Osteoblast (primary cell): ENCODE measurements around the gene XPOT. TPM values are rescaled to one million over a fixed set of nuclear protein-coding genes. Genes with fewer than 3 reads are reported as not detected.

Source experiments
- DNase-seq: peaks from one replicate; pipeline ENCODE4 v3.0.0; 2011; ENCODE audit warnings: low spot score, mixed read lengths; ENCODE audit not compliant: insufficient read length; ENCODE audit errors: missing footprints
- H2AFZ ChIP-seq: 2 replicates; pipeline ENCODE4 v1.6.0; 2011; ENCODE audit warnings: mild to moderate bottlenecking, low read length
- H3K27ac ChIP-seq: 2 replicates; pipeline ENCODE4 v1.5.1; 2011; ENCODE audit warnings: mild to moderate bottlenecking, low read depth, low read length, moderate library complexity
- H3K27me3 ChIP-seq: 2 replicates; pipeline ENCODE4 v1.6.0; 2012; ENCODE audit warnings: mild to moderate bottlenecking, control low read depth, inconsistent platforms, low read length, moderate library complexity; ENCODE audit not compliant: insufficient read depth
- H3K36me3 ChIP-seq: 2 replicates; pipeline ENCODE4 v1.5.1; 2011; ENCODE audit warnings: mild to moderate bottlenecking, low read length, control low read depth, moderate library complexity; ENCODE audit not compliant: insufficient read depth
- H3K4me1 ChIP-seq: 2 replicates; pipeline ENCODE4 v1.5.1; 2011; ENCODE audit warnings: mild to moderate bottlenecking, low read length, control low read depth, moderate library complexity; ENCODE audit not compliant: insufficient read depth
- H3K4me2 ChIP-seq: 2 replicates; pipeline ENCODE4 v1.6.0; 2011; ENCODE audit warnings: mild to moderate bottlenecking, low read length; ENCODE audit not compliant: insufficient read depth
- H3K4me3 ChIP-seq: fragments of 200-600 bp; sonication (generic); 3 replicates; pipeline ENCODE4 v1.5.1; 2012; ENCODE audit warnings: mild to moderate bottlenecking, low read length, inconsistent platforms; ENCODE audit not compliant: insufficient read depth
- H3K79me2 ChIP-seq: 2 replicates; pipeline ENCODE4 v1.6.0; 2012; ENCODE audit warnings: mild to moderate bottlenecking, low read length, control low read depth, inconsistent platforms; ENCODE audit not compliant: insufficient read depth
- H3K9me3 ChIP-seq: 2 replicates; pipeline ENCODE4 v1.5.1; 2011; ENCODE audit warnings: low read depth, low read length, control low read depth
- H4K20me1 ChIP-seq: 2 replicates; pipeline ENCODE4 v1.6.0; 2012; ENCODE audit warnings: mild to moderate bottlenecking, low read length, control low read depth; ENCODE audit not compliant: insufficient read depth
- CTCF ChIP-seq: IDR thresholded peaks from 2 replicates; pipeline ENCODE4 v1.5.1; 2011; ENCODE audit warnings: mild to moderate bottlenecking, low read depth, low read length, moderate library complexity; ENCODE audit errors: extremely low read depth
- total RNA-seq: library from RNA; depleted of rRNA; stranded (reverse); fragments of >200 nt; gene quantifications from 2 replicates; pipeline ENCODE4 v1.2.3, GENCODE V29; 2012

The XPOT gene
- total RNA-seq, 1 donor: 217 TPM

GRCh38 chr12:64400041-64400440 is 4.2 kb upstream of the XPOT start:
- Histone ChIP-seq H3K4me2 (peak overlapping the region; percentile 18), H3K27ac (peak overlapping the region; percentile 7), H2AFZ (peak overlapping the region; percentile 49), H3K79me2 (peaks cover 3% of the 10 kb centered on the region), H3K9me3 (no peaks in the 10 kb centered on the region), H3K27me3 (no peaks in the 10 kb centered on the region), H3K4me3 (no peak overlapping the region), H3K36me3 (no peaks in the 10 kb centered on the region), H4K20me1 (no peaks in the 10 kb centered on the region), H3K4me1 (peaks cover 5% of the 10 kb centered on the region)
- no peak for TF ChIP-seq CTCF
- DNase-seq: peak; percentile 87

- H3K36me3 ChIP-seq: peaks cover 4% of the 10 kb centered on the region
- no peaks in the 10 kb centered on the region for H3K9me3 ChIP-seq
- peaks cover 10% of the 10 kb centered on the region for H3K4me1 ChIP-seq
- no peaks in the 10 kb centered on the region for H3K27me3 ChIP-seq
- no peak overlapping the region for H3K27ac ChIP-seq
- no peak for DNase-seq
- H3K79me2 ChIP-seq: peaks cover 25% of the 10 kb centered on the region
- H3K4me2 ChIP-seq: no peak overlapping the region
- no peaks in the 10 kb centered on the region for H4K20me1 ChIP-seq
- H2AFZ ChIP-seq: no peak overlapping the region
- no peak for TF ChIP-seq CTCF
- H3K4me3 ChIP-seq: no peak overlapping the region
Observed at GRCh38 chr12:64402181-64402580, 2.0 kb upstream of the XPOT start.

GRCh38 chr12:64404470-64405256 is 471 bp downstream of the XPOT start:
- H3K27ac ChIP-seq: peak overlapping the region; percentile 73
- H3K27me3 ChIP-seq: no peaks in the 10 kb centered on the region
- peak; percentile 96 for DNase-seq
- peaks cover 49% of the 10 kb centered on the region for H3K79me2 ChIP-seq
- peak overlapping the region; percentile 68 for H2AFZ ChIP-seq
- no peaks in the 10 kb centered on the region for H3K9me3 ChIP-seq
- peaks cover 4% of the 10 kb centered on the region for H3K36me3 ChIP-seq
- H3K4me3 ChIP-seq: peak overlapping the region; percentile 96
- H4K20me1 ChIP-seq: peaks cover 13% of the 10 kb centered on the region
- H3K4me2 ChIP-seq: peak overlapping the region; percentile 87
- no peak for TF ChIP-seq CTCF
- peaks cover 31% of the 10 kb centered on the region for H3K4me1 ChIP-seq

- H3K27ac ChIP-seq: peak overlapping the region; percentile 14
- peak overlapping the region; percentile 16 for H3K4me2 ChIP-seq
- no peaks in the 10 kb centered on the region for H3K9me3 ChIP-seq
- H3K36me3 ChIP-seq: peaks cover 29% of the 10 kb centered on the region
- H3K4me3 ChIP-seq: no peak overlapping the region
- H3K79me2 ChIP-seq: peaks cover 66% of the 10 kb centered on the region
- no peaks in the 10 kb centered on the region for H3K27me3 ChIP-seq
- H2AFZ ChIP-seq: no peak overlapping the region
- no peak for DNase-seq
- TF ChIP-seq CTCF: no peak
- peaks cover 26% of the 10 kb centered on the region for H3K4me1 ChIP-seq
- H4K20me1 ChIP-seq: peaks cover 22% of the 10 kb centered on the region
Observed at GRCh38 chr12:64407342-64408223, 3.4 kb downstream of the XPOT start.
